Measurements from ENCODE around the gene NFIA.

The NFIA gene

DNA sequence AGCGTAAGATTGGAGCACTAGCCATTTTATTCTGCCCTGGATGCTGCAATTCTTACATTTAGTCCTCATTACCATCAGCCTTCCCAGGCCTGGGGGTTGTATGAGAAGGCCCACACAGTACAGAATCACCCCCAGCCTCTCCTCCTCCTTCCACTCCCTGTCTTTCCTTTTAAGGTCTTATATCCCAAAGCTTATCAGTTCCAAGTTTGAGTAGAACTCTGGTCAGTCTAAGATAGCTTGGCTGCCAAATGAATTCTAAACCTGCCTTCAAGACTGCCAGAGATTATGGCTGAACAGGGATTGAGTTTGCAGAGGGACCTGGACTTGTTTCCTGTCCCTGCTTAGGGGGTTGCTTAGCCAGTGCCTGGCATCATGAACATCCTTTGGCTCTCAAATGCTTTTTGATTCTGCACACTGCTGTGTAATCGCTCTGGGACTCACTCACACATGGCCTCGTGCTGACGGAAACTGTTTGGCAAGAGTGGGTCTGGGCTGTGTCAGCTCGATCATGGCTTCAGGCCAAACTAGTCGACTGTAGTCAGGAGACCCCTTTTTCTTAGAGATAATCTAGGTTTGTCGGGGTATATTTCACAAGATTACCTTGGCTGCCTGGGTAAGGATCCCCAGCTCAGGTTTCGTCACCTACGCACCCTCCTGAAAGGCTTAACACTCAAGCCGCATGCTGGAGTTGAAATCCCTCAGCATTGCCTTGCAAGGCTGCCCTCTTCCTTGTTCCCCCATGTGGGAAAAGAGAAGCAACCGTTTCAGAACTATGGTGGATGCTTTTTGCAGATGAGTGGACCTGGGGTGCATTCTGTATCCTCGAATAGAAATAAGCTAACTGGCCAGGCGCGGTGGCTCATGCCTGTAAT, 252.6 kb downstream of the NFIA start:
- no peak for DNase-seq (ENCODE audit: low spot score)

DNA sequence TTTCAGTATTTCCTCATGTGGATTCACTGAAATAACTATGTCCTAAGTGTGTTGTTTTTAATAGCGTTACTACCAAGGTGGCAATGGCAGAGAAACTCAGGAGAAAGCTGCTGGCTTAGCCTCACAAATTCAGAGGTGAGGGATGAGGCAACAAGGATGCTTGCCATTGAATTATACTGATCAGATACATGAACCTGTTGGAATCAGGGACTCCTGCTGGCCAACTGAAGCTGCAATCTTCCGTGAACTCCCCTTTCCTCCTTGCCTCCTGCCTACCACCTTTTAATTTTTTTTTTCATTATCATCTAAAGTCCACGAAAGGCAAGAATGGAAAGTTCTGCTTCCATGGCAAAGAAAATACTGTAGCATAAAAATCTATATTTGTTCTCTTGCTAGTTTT, 254.7 kb downstream of the NFIA start:
- no peak for DNase-seq (ENCODE audit: low spot score)

DNA sequence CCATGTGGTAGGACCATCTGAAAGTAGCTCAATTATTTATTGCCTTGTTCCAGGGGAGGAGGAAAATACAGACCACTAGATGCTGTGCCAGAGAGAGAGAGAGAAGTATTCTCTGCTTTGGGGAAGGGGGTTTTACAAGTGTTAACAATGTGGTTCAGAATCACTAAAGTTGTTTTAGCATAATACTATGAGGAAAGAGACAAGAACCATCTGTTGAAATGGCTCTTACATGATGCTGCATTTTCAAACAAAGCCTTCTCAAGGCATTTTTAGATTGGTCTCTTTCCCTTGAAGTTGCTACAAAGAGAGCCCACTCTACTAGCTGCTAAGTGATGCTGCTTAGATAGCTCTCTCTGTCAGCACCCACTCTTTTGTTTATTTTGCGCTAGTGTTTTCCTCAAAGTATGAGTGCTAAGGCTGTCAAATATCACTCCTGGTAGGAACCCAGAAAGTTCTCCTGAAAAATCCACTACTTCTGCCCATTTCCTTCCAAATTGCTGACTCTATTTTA, 255.1 kb downstream of the NFIA start:
- DNase-seq (ENCODE audit: low spot score), result no peak

DNA sequence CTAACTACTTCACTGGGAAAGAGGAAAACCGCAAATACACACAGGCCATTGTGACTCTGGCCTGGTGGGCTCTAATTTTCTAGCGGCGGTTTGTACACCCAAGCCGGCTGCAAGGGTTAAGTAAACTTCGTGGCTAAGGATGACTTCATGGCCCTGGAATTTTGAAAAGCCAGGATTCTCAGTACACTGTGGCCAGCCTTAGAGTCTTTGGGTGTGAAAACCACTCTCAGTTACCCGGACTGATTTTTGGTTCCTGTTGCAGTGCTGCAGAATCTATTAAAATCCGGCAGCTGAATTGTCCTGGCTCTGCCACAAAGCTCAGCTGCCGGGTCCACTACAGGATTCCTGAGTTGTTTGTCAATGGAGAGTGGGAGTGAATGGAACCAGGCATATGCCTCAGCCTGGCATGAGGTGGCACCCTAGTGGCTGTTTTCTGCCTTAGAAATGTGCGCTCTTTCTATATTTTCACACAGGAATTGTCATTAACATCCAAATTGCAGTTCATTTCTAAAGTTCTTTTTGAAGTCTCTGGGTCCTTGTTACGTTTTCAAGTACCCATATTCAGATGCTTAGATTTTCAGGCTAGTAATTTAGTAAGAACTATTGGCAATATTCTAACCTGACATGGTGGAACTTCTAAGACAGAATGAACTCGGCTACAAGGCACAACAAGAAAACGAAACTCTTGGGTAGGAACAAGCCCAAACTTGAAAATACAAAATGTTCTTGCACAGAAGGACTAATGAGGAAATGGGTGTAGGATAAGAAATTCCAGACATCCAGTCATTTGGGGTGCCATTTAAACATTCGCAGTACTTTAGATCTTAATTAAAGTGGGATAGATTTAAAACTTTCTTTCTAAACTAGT, 255.9 kb downstream of the NFIA start:
- DNase-seq (ENCODE audit: low spot score), result peak; percentile 20

DNA sequence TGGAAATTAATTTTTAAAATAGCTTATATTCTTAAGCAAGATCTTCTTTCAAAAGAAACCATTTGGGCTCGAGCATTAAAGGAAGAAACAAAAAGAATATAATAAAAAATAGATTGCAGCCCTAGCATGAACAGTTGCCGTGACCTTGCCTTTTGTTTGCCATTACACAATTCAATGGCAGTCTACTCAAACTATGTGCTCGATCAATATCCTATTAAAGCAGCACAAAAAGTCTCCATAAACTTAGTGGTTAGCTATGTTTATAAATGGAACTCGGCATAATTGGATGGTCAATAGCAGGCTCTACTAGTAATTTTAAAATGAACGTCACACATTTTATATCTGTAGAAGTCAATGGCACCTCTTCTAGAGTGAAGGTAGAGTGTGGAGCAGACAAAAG, 256.5 kb downstream of the NFIA start:
- no peak for DNase-seq (ENCODE audit: low spot score)

DNA sequence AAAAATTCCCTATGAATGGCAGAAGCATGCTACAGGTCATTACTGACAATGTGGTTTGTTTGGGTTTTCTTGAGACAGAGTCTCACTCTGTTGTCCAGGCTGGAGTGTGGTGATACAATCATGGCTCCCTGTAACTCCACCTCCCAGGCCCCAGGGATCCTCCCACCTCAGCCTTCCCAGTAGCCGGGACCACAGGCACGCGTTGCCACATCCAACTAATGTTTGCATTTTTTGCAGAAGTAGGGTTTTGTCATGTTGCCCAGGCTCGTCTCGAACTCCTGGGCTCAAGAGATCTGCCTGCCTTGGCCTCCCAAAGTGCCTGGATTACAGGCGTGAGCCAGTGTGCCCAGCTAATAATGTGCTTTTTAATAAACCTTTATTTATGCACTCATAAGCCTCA, 259.1 kb downstream of the NFIA start:
- DNase-seq (ENCODE audit: low spot score), result no peak

DNA sequence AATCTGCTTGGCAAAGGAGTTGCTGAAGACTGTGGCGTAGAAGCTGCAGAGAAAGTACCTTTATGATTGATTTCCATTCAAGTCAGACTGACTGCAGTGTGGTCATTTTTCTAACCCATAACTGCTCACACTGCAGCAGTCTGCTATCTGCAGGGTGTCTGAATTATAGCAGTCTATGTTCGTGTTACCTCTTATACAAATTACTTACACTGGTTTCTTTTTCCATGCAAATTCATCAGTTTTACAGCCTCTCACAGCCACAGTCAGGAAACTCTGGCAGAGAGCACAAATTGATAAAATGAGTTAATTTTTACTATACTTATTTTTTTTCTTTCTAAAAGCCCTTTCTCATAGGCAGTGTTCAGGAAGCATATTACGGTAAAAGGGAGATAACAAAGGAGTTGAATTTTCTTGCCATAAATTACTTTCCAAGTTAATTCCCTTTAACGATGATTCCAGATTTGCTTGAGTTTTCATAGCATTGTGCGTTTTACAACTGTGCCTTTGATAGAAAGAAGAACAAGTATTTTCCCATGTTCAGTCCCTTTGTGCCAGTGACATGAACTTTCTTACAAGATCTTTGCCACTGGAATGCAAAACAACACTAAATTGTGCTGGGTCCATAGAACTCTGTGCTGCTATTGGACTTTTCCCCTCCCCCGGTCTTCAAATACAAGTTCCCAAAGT, 261.5 kb downstream of the NFIA start:
- DNase-seq (ENCODE audit: low spot score), result no peak

DNA sequence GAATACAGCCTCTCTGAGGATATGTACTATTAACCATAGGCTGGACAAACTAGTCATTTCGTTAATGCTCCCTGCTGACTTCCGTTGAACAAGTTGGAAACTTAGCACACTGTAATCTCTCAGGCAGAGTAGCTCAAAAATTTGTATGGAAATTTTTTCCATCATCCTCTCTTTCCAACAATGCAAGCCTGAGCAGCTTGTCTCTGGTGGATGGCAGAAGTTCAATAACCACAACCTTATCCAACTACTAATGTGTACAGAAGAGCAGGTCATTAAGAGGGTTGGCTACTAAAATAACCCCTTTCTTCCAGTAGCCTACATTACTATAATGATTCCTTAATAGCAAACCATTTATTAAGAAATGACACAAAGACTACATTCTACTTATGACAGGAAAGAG, 262.3 kb downstream of the NFIA start:
- DNase-seq (ENCODE audit: low spot score), result no peak

DNA sequence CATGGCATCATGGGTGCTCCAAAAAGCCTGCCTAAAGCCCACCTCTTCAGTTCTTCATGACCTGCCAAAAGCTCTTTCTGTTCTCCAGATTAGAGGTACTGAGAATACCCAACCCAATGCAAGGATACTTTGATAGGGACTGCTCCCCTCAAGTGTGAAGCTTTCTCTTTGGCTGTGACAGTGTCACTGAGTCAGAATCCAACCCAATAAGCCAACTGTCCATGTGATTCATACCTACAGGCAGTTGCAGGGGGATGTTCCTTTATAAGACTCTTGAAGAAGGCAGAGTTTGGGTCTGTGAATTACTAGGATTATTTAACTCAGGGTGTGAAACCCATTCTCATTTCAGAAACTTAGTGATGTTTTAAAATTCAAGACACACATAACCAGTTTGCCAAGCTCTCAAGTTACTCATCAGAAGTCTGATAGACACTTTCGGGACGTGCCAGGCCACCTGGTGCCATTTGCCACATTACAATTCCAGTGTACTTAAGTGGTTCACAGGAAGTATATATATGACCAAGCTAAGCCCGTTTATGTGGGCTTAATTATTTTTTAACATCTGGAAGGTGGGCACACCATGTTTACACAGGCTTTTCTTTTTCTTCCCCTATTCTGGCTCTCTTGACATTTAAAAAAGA, 265.8 kb downstream of the NFIA start:
- DNase-seq (ENCODE audit: low spot score), result no peak

DNA sequence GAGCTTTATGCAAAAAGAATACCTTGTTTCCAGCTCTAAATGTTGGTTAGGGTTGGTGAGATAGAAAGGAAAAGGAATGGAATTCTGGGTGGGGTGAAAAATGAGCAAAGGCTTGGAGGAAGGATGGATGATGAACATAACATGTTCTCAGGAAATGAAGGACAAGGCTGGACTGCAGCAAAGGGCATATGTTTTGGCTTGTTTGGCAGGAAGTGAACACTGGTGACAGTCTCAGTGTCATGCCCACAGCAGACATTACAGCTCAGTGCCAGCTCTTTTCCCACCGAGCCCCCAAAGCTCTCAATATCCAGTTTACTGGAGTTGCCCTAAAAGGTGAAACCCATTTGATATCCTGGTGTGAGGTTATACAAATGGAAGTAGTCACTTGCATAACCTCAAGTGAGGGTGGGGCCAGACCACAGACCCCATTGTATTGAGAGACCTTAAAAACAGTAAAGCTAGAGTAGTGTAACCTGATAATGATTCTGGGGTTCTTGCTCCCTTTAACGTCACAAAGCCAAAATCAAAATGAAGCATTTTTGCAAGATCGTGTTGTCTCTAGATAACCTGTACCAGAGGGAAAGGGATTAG, 270.6 kb downstream of the NFIA start:
- DNase-seq (ENCODE audit: low spot score), result no peak

DNA sequence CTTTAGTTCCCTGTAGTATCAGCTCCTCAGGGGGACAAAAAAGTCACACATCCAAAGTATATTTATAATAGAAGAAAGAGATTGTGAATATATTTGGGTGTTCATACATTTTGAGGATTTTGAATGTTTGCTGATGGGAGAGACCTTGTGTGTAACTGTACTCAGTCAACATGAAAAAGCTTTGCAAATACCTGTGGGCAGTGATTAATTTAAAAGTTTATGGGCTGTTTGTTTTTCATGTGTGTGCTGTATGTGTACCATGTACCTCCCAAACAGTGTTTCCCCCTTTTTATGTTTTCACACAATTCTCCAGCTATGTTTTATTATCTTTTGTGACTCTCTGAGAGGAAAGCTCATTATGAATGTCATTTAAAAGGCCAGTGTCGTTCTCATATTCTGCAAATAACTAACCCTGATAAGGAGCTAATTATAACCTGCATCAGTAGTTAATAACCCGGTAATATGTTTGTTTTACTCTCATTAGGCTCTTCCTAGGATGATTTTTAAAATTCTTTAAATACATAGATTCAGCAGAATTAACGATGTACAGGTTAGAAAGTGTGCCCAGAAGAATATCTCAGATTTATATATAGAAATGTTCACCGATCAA, 271.5 kb downstream of the NFIA start:
- no peak for DNase-seq (ENCODE audit: low spot score)

DNA sequence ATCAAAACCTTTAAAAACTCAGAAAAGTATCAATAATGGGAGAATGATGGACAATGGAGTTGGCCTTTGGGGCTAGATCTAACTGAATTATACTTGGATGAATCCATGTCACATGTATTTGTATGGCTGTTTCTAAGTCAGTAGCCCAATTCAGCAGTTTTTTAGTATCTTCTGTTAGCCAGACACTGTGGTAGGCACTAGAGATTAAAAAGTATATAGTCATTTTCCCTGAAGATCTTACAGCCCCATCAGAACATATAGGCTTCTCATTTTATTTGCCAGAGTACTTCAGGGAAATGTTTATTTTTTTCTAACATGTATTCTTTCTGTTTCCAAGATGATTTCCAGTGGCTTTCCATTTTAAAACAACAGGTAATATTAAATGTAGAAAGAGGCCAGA, 273.7 kb downstream of the NFIA start:
- DNase-seq (ENCODE audit: low spot score), result no peak

DNA sequence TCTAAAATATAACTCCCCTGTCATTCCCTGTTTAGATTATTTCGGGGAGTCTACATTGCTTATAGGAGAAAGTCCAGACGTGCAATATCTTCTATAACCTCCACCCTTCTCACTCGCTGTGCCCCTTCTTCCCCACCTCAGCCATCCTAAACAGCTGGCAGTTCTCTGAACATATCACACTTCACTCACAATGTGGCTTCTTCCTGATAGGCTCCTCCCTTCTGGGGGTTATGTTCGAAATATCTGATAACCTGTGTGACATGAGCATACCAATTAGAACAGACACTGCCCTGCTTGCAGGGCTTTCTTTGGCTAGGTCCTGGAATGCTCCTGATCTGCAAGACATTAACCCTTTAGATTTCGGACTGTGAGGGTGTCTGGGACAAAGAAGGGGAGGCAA, 274.6 kb downstream of the NFIA start:
- DNase-seq (ENCODE audit: low spot score), result no peak

DNA sequence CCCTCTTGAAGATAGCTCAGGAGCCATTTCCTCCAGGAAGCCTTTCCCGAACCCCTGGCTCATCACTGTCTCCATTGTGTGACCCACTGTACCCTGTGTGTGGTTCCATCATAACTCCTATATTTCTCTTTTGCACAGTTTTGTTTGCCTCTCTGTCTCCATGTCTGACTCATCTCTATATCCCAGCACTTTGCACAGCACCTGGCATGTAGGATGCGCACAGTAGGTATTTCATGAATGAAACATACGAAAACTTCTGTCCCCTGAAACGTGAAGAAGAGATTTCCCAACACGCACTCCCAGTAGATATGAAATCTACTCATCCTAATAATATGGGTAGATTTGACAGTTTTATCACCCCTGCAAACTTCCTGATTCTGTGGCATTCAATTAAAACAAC, 275.2 kb downstream of the NFIA start:
- DNase-seq (ENCODE audit: low spot score), result no peak

DNA sequence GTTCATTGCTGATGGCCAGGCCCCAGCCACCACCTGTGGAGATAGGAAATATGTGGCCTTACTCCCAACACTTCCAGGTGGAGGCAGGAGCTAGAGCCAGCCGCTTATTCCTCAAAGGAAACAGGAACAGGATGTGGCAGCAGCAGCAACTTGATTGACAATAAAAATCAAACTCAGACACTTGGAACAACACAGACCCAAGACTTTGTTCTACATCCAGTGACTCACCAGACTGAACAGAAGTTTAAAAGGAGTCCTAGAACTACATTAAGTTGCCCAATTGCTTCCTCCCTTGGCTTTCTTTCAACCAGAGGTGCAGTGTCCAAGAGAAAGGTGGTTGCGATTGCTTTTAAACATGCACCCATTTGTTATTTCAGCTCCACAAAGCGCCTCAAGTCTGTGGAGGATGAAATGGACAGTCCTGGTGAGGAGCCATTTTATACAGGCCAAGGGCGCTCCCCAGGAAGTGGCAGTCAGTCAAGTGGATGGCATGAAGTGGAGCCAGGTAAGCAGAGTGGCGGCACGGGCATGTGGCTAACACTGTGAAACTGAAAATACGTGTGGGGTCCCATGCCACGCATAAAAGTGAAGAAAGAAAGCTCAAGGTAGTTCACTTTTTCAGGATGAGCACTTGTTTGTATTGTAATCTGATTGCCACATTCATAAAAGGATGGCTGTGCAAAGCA, 276.6 kb downstream of the NFIA start:
- no peak for DNase-seq (ENCODE audit: low spot score)

DNA sequence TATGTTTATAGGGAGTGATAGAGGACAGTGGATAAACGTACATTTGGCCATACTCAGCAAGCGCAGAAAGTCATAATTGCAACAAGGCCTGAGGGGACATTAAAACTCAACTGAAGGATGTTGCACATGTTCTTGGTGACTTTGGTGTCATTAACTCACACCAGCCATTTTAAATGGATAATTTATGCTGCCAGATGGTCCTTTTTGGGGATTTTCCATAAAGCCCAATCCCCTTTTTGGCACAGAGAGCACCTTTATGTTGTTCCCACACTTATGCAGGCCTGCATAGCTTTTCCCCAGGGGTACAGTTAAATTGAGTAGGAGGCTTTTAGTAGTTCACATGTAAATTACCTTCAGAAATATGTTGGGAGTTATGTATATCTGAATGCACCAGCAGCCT, 279.6 kb downstream of the NFIA start:
- DNase-seq (ENCODE audit: low spot score), result no peak

DNA sequence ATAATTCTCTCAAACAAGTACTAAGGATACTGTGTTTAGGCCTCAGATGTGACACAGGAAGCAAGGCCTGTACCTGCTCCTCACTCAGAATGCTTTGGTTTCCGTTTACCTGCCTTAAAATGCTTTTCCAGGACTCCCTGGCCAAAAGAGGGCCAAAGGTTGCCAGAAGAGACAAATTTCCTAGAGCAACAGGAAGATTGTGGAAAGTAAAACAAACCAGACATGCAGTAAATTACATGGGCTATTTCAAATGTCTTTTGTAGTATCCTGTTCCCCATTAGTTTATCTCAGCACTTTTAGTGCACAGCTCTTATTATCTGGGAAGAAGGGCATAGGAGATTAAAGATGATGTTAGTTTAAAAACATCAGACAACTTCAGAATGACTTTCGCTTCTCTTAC, 280.0 kb downstream of the NFIA start:
- DNase-seq (ENCODE audit: low spot score), result no peak

DNA sequence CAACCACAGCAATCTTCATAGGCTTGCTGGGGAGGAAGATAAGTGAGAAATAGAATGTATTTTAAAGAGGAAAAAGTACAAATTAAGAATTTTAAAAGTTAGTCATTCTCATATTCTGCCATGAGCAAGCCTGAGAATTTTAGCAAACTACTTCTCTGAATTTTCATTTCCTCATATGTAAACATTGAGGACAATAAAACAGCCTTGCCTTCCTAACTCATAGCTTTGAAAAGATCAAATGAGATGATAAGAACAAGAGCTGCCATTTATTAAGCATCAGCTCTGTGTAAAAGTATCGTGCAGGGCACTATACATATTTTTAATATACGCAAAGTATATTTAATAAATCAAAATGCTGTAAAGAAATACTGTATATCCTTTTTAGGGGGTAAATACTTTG, 286.0 kb downstream of the NFIA start:
- no peak for DNase-seq (ENCODE audit: low spot score)

DNA sequence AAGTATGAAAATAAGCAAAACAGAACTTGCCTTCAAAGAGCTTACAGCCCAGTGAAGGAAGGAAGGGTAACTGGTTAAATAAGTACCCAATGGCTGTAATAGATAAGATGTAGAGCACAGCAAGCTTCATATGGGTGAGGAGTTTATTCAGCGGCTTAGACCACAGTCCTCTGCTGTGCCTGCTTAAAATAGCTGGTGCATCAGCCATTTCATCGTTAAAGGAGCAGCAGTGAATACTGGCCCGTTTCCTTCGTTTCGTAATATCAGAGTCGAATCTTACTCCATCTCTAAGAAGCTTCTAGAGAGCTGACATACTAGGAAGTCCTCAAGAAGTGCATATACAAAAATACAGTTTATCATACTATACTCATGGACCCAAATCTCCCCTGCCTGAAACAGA, 286.5 kb downstream of the NFIA start:
- no peak for DNase-seq (ENCODE audit: low spot score)

DNA sequence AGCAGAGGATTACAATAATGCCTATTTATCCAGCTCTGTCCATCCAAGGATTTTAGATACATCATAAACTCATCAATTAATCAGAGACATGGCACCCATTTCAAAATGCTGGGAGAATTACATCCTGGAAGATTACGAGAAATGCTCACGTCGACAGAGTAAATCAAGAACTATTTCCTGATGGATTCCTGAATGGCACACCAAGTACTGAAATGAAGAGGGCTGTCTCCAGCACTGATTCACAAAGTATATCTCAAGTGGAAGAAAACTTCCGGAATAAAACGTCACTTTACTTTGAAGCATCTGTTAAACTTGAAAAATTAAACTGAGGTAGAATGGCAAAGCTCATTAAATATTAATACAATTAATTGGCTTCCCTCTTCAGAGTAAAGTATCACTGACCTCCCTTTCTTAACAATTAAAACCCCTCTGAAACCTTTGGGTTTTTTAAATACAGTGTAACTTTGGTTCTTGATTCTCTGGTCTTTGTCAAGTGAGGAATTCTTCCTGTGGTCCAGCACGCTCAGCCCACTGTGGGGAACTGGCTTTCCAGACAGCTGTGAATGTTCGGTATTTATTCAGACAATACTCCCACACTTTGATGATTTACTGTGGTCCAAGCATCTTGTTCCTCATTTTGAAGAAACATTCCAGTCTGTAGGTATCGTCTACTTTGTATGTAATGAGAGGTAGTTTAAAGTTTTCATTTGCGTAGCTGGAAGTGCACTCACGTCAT, 288.0 kb downstream of the NFIA start:
- DNase-seq (ENCODE audit: low spot score), result no peak

Data from HuH-7.5 (cell line).